H1 (cell line): ENCODE results near the gene GNG13. TPM values are rescaled to one million over a fixed set of nuclear protein-coding genes. Genes with fewer than 3 reads are reported as not detected.

Experiments
- CTCF ChIA-PET: fragments of 300-600 bp; sonication (Branson Sonifier 250); formaldehyde crosslinking; loops from one replicate; lab custom pipeline; 2021; ENCODE audit not compliant: partially characterized antibody; lab: Charles Lee
- POLR2A ChIA-PET: fragments of 300-600 bp; sonication (Branson Sonifier 250); formaldehyde crosslinking; loops from one replicate; lab custom pipeline; 2021; ENCODE audit warnings: inconsistent platforms; ENCODE audit not compliant: partially characterized antibody; lab: Charles Lee
- DNase-seq, 2 experiments: peaks; one replicate each; pipeline versions ENCODE4 v3.0.0 to v3.0.0-alpha.2; 2010 to 2022; ENCODE audit warnings: low spot score in 2 of 2, low read depth in 1 of 2, mixed read lengths in 1 of 2
- FAIRE-seq: peaks from 2 replicates; lab custom pipeline; 2011; peaks lifted over from hg19 to GRCh38; lab: Jason Lieb, UNC
- H2AFZ ChIP-seq: 2 replicates; pipeline ENCODE4 v1.8.1; 2012; ENCODE audit warnings: low read length, inconsistent platforms
- H2AK5ac ChIP-seq: 2 replicates; pipeline ENCODE4 v1.6.1; 2013; ENCODE audit warnings: low read depth, low read length
- H2BK120ac ChIP-seq: replicated peaks from 2 replicates; pipeline ENCODE3; 2013; ENCODE audit warnings: low read depth, low read length, inconsistent platforms
- H2BK12ac ChIP-seq: 2 replicates; pipeline ENCODE4 v1.6.1; 2013; ENCODE audit warnings: low read depth, low read length
- H2BK15ac ChIP-seq: 2 replicates; pipeline ENCODE4 v1.6.1; 2013; ENCODE audit warnings: low read length
- H2BK20ac ChIP-seq: 2 replicates; pipeline ENCODE4 v1.6.1; 2013; ENCODE audit warnings: low read length
- H2BK5ac ChIP-seq: 2 replicates; pipeline ENCODE4 v1.6.1; 2013; ENCODE audit warnings: low read depth, low read length
- H3K14ac ChIP-seq: 2 replicates; pipeline ENCODE4 v1.6.1; 2013; ENCODE audit warnings: inconsistent platforms; ENCODE audit not compliant: insufficient read length
- H3K18ac ChIP-seq: 2 replicates; pipeline ENCODE4 v1.6.1; 2013; ENCODE audit warnings: low read length; ENCODE audit errors: extremely low read depth
- H3K23ac ChIP-seq: 2 replicates; pipeline ENCODE4 v1.6.1; 2013; ENCODE audit warnings: inconsistent platforms; ENCODE audit not compliant: insufficient read length
- H3K23me2 ChIP-seq: 2 replicates; pipeline ENCODE4 v1.6.1; 2013; ENCODE audit warnings: low read depth, low read length
- H3K27ac ChIP-seq: 2 replicates; pipeline ENCODE4 v1.6.1; 2011; ENCODE audit warnings: low read depth, low read length, inconsistent platforms
- H3K27me3 ChIP-seq, 4 experiments: replicated peaks in 1 of 4; 1 replicate in 1 of 4; 2 replicates in 3 of 4; pipeline versions ENCODE4 v1.6.1 to v1.8.1; 2011 to 2013; ENCODE audit warnings: low read length in 3 of 4, mild to moderate bottlenecking in 3 of 4, inconsistent platforms in 2 of 4, mixed read lengths in 2 of 4, moderate library complexity in 1 of 4; ENCODE audit not compliant: control insufficient read depth in 3 of 4, insufficient read depth in 3 of 4; ENCODE audit errors: extremely low read depth in 1 of 4
- H3K36me3 ChIP-seq, 4 experiments: 2 replicates each; pipeline versions ENCODE4 v1.6.1 to v1.8.1; 2011 to 2013; ENCODE audit warnings: mild to moderate bottlenecking in 4 of 4, low read length in 3 of 4, moderate library complexity in 2 of 4, control low read depth in 1 of 4, inconsistent platforms in 1 of 4; ENCODE audit not compliant: insufficient read depth in 4 of 4, control insufficient read depth in 2 of 4
- H3K4ac ChIP-seq: replicated peaks from 2 replicates; pipeline ENCODE3; 2013; ENCODE audit warnings: low read length, low read depth, mixed read lengths, inconsistent platforms; ENCODE audit not compliant: insufficient read length
- H3K4me1 ChIP-seq, 4 experiments: replicated peaks in 1 of 4; 1 replicate in 1 of 4; 2 replicates in 3 of 4; pipeline versions ENCODE4 v1.6.1 to v1.8.1; 2011 to 2013; ENCODE audit warnings: low read length in 3 of 4, inconsistent platforms in 2 of 4, mixed read lengths in 1 of 4; ENCODE audit not compliant: insufficient read depth in 4 of 4, control insufficient read depth in 3 of 4
- H3K4me2 ChIP-seq, 2 experiments: 2 replicates each; pipeline versions ENCODE4 v1.6.1 to v1.8.1; 2011 to 2013; ENCODE audit warnings: low read depth in 2 of 2, low read length in 2 of 2, control low read depth in 1 of 2, inconsistent platforms in 1 of 2, mild to moderate bottlenecking in 1 of 2; ENCODE audit not compliant: insufficient read depth in 1 of 2
- H3K4me3 ChIP-seq, 4 experiments: fragments of 200-600, 300-600 bp in 1 of 4; sonication (generic), shearing (Covaris generic), sonication (Bioruptor Twin) in 1 of 4; 2 replicates each; pipeline versions ENCODE4 v1.5.1 to v1.8.1; 2011 to 2016; ENCODE audit warnings: low read length in 4 of 4, low read depth in 3 of 4, control low read depth in 2 of 4, inconsistent platforms in 2 of 4, mild to moderate bottlenecking in 2 of 4, mixed read lengths in 1 of 4, moderate library complexity in 1 of 4; ENCODE audit not compliant: insufficient read depth in 2 of 4; ENCODE audit errors: extremely low read depth in 1 of 4
- H3K56ac ChIP-seq: replicated peaks from 2 replicates; pipeline ENCODE3; 2013; ENCODE audit warnings: low read depth, mild to moderate bottlenecking, mixed read lengths, low read length, inconsistent platforms; ENCODE audit not compliant: insufficient read length
- H3K79me1 ChIP-seq: 2 replicates; pipeline ENCODE4 v1.6.1; 2013; ENCODE audit warnings: low read depth, low read length, control low read depth
- H3K79me2 ChIP-seq, 2 experiments: 2 replicates each; pipeline versions ENCODE4 v1.6.1 to v1.8.1; 2012 to 2013; ENCODE audit warnings: low read length in 2 of 2, mild to moderate bottlenecking in 2 of 2, inconsistent platforms in 1 of 2; ENCODE audit not compliant: insufficient read depth in 2 of 2, control insufficient read depth in 1 of 2
- H3K9ac ChIP-seq, 4 experiments: replicated peaks in 1 of 4; 1 replicate in 1 of 4; 2 replicates in 3 of 4; pipeline versions ENCODE4 v1.6.1 to v1.8.1; 2011 to 2013; ENCODE audit warnings: low read depth in 3 of 4, low read length in 3 of 4, control low read depth in 2 of 4, mild to moderate bottlenecking in 2 of 4, moderate library complexity in 2 of 4, inconsistent platforms in 1 of 4; ENCODE audit errors: extremely low read depth in 1 of 4
- H3K9me3 ChIP-seq, 2 experiments: 2 replicates each; pipeline versions ENCODE4 v1.6.1 to v1.8.1; 2012 to 2013; ENCODE audit warnings: mild to moderate bottlenecking in 2 of 2, moderate library complexity in 2 of 2, control low read depth in 1 of 2, inconsistent platforms in 1 of 2, low read depth in 1 of 2, low read length in 1 of 2, mixed read lengths in 1 of 2; ENCODE audit not compliant: insufficient read depth in 2 of 2
- H4K20me1 ChIP-seq, 2 experiments: replicated peaks in 1 of 2; 2 replicates each; pipeline versions ENCODE3 to v1.8.1; 2011 to 2013; ENCODE audit warnings: inconsistent platforms in 2 of 2, low read length in 2 of 2, mild to moderate bottlenecking in 1 of 2; ENCODE audit not compliant: insufficient read depth in 2 of 2, control insufficient read depth in 1 of 2
- H4K5ac ChIP-seq: 2 replicates; pipeline ENCODE4 v1.6.1; 2013; ENCODE audit warnings: low read length, low read depth, mixed read lengths, inconsistent platforms; ENCODE audit not compliant: insufficient read length
- H4K8ac ChIP-seq: 2 replicates; pipeline ENCODE4 v1.8.0; 2013; ENCODE audit warnings: mild to moderate bottlenecking, moderate library complexity, low read length, inconsistent platforms; ENCODE audit not compliant: insufficient read depth; ENCODE audit errors: extremely low read depth
- H4K91ac ChIP-seq: replicated peaks from 2 replicates; pipeline ENCODE3; 2013; ENCODE audit warnings: low read length, mixed read lengths, inconsistent platforms; ENCODE audit not compliant: insufficient read length
- CBX8 ChIP-seq: fragments of 300-800, 300-1000 bp; sonication (generic); IDR thresholded peaks from 2 replicates; pipeline ENCODE4 v1.7.1; 2016; ENCODE audit warnings: low read depth, low read length, borderline replicate concordance
- CEBPB ChIP-seq: IDR thresholded peaks from 2 replicates; pipeline ENCODE4 v1.6.1; 2012; ENCODE audit warnings: low read depth, low read length
- CHD1 ChIP-seq: IDR thresholded peaks from 2 replicates; pipeline ENCODE4 v1.6.1; 2012; ENCODE audit warnings: low read depth, low read length, improper control_type of control experiment
- CTCF ChIP-seq, 3 experiments: IDR thresholded peaks; 1 replicate in 2 of 3; 2 replicates in 1 of 3; pipeline versions ENCODE4 v1.5.1 to v1.6.1; 2011; ENCODE audit warnings: low read length in 3 of 3, mild to moderate bottlenecking in 3 of 3, inconsistent platforms in 2 of 3, low read depth in 1 of 3, moderate library complexity in 1 of 3; ENCODE audit not compliant: insufficient read depth in 1 of 3; ENCODE audit errors: control extremely low read depth in 1 of 3
- EGR1 ChIP-seq: IDR thresholded peaks from 2 replicates; pipeline ENCODE4 v1.6.1; 2011; ENCODE audit warnings: low read depth, low read length, borderline replicate concordance
- KDM5A ChIP-seq: fragments of 200-600 bp; IDR thresholded peaks from 2 replicates; pipeline ENCODE4 v1.7.1; 2012; ENCODE audit warnings: mild to moderate bottlenecking, low read length, inconsistent platforms, mixed read lengths
- PHF8 ChIP-seq: fragments of 200-600 bp; sonication (generic); conservative IDR thresholded peaks from 2 replicates; pipeline ENCODE4 v1.7.1; 2012; ENCODE audit warnings: low read depth, mild to moderate bottlenecking, inconsistent platforms, low read length, moderate library complexity
- RAD21 ChIP-seq, 2 experiments: IDR thresholded peaks in 1 of 2; conservative IDR thresholded peaks in 1 of 2; 2 replicates each; pipeline ENCODE4 v1.6.1; 2011; ENCODE audit warnings: low read depth in 2 of 2, low read length in 2 of 2, improper control_type of control experiment in 1 of 2, inconsistent platforms in 1 of 2, mild to moderate bottlenecking in 1 of 2, moderate library complexity in 1 of 2
- RXRA ChIP-seq: IDR thresholded peaks from 2 replicates; pipeline ENCODE4 v1.6.1; 2011; ENCODE audit warnings: low read depth, mild to moderate bottlenecking, low read length, moderate library complexity; ENCODE audit not compliant: insufficient read depth
- SIX5 ChIP-seq: IDR thresholded peaks from 2 replicates; pipeline ENCODE4 v1.6.1; 2011; ENCODE audit warnings: mild to moderate bottlenecking, low read depth, low read length
- SP1 ChIP-seq: IDR thresholded peaks from 2 replicates; pipeline ENCODE4 v1.6.1; 2011; ENCODE audit warnings: low read depth, low read length
- TBP ChIP-seq: IDR thresholded peaks from 2 replicates; pipeline ENCODE4 v1.6.1; 2011; ENCODE audit warnings: low read depth, low read length, improper control_type of control experiment
- WGBS, 2 experiments: shearing (Covaris generic) in 1 of 2; methylation state at CpG; one replicate each; pipeline versions ENCODE4 v1.1.6 to v1.1.7; 2013 to 2015; ENCODE audit warnings: low lambda C conversion rate in 2 of 2, mixed read lengths in 2 of 2, inconsistent platforms in 1 of 2, low coverage in 1 of 2, missing lambda C conversion rate in 1 of 2; ENCODE audit not compliant: insufficient replicate concordance in 2 of 2, insufficient coverage in 1 of 2, insufficient read length in 1 of 2; ENCODE audit errors: extremely low coverage in 1 of 2, missing lambda C conversion rate in 1 of 2; 5-methylcytosine and 5-hydroxymethylcytosine counted together
- polyA plus RNA-seq, 7 experiments: library from polyadenylated mRNA; depleted of rRNA in 3 of 7; stranded (reverse) in 5 of 7; unstranded in 2 of 7; fragments of >200 nt in 5 of 7; fragments of 200-250 nt in 2 of 7; gene quantifications; 1 replicate in 5 of 7; 2 replicates in 1 of 7; 4 replicates in 1 of 7; pipeline versions ENCODE4 v1.2.1 to v1.2.3, GENCODE V29; 2011 to 2013; ENCODE audit warnings: missing spikeins in 2 of 7, mixed read lengths in 2 of 7
- total RNA-seq: library from RNA; stranded (reverse); fragmentation: NEBNext Ultra II Directional; extraction: Animal tissue kit (Norgen Biotek cat#: 25700); gene quantifications from 2 replicates; pipeline ENCODE4 v1.2.1, GENCODE V29; 2021

The GNG13 gene
- total and polyA plus RNA-seq, 2 of the 8 experiments (the other 6 are each of a cell fraction or from before 2014, with no cell fraction given) = not detected

- Histone ChIP-seq H2BK5ac (no peak overlapping the region), H3K14ac (no peak overlapping the region), H3K4me1 (peaks cover 0 to 17% (median 3%) of the 10 kb centered on the region in 4 experiments; a peak in 4 of 7 replicates), H2BK120ac (no peak overlapping the region), H3K9ac (no peak overlapping the region), H2BK12ac (no peak overlapping the region), H3K27ac (no peak overlapping the region), H3K79me2 (no peaks in the 10 kb centered on the region), H3K18ac (no peak overlapping the region), H3K27me3 (peaks cover 1 to 20% (median 13%) of the 10 kb centered on the region in 4 experiments; a peak in 6 of 7 replicates), H4K8ac (no peak overlapping the region), H3K4ac (no peak overlapping the region), H3K36me3 (peaks cover 0 to 32% (median 0%) of the 10 kb centered on the region in 4 experiments; a peak in 5 of 8 replicates), H3K23me2 (peaks cover 3% of the 10 kb centered on the region; the same call in 1 of the 2 replicates), H3K79me1 (no peaks in the 10 kb centered on the region), H3K9me3 (no peaks in the 10 kb centered on the region), H4K91ac (no peak overlapping the region), H3K4me3 (no peak overlapping the region), H2BK20ac (no peak overlapping the region), H2AK5ac (no peak overlapping the region), H3K56ac (no peak overlapping the region), H4K5ac (no peak overlapping the region), H3K4me2 (no peak overlapping the region), H2AFZ (no peak overlapping the region), H2BK15ac (no peak overlapping the region), H3K23ac (no peak overlapping the region), H4K20me1 (peaks cover 5 to 19% of the 10 kb centered on the region in 2 experiments)
- 95% methylated on average over 14 of the region's 22 CpGs; no CpG with 5 or more reads in 1 of the 2 experiments for WGBS, 2 experiments
- ChIA-PET POLR2A (interaction anchor here (1.0 to 1.8 kb wide), 2 partner anchors 9 to 12 kb away, joined by 3 to 5 read pairs; partner anchors contain the start of genes CHTF18 and RPUSD1), CTCF (no interaction called here)
- no peak for FAIRE-seq
- DNase-seq = no peak
- TF ChIP-seq RAD21 (IDR thresholded peaks at IDR 0.05 in 1 of 2, conservative IDR thresholded peaks at IDR 0.05 in 1 of 2; ENCODE audit: low read depth in 2 of 2, low read length in 2 of 2) = no peak
- no peak for TF ChIP-seq EGR1
- no peak for TF ChIP-seq CTCF (IDR thresholded peaks at IDR 0.05; ENCODE audit: control extremely low read depth in 1 of 3, insufficient read depth in 1 of 3, low read depth in 1 of 3, low read length in 3 of 3)
- TF ChIP-seq TBP = no peak
- no peak for TF ChIP-seq CHD1
- TF ChIP-seq SIX5 = no peak
- no peak for TF ChIP-seq KDM5A
- no peak for TF ChIP-seq PHF8
- TF ChIP-seq SP1 = no peak
- TF ChIP-seq CEBPB = no peak
- no peak for TF ChIP-seq CBX8
- TF ChIP-seq RXRA = no peak
Observed at GRCh38 chr16:797686-798085, 2.8 kb downstream of the GNG13 start.
